ENCODE measurements around the gene MAEA. TPM values are rescaled to one million over a fixed set of nuclear protein-coding genes. Genes with fewer than 3 reads are reported as not detected.

The MAEA gene
- total and polyA plus RNA-seq, 10 of the 15 experiments (the other 5 are each of a cell fraction or from before 2014, with no cell fraction given) = 3.6 to 67.1 (median 54.6) TPM

GRCh38 chr4:1358421-1359143 is 68.9 kb downstream of the MAEA start (continued):
- TF ChIP-seq ATF2 (IDR thresholded peaks at IDR 0.05; ENCODE audit: low read length) (no peak), ZNF24 (IDR thresholded peaks at IDR 0.05) (no peak), JUND (IDR thresholded peaks at IDR 0.05; ENCODE audit: low read depth, low read length) (no peak), NRF1 (conservative IDR thresholded peaks at IDR 0.05; ENCODE audit: low read depth, low read length) (no peak), TCF7 (IDR thresholded peaks at IDR 0.05; ENCODE audit: borderline replicate concordance) (no peak), CBX3 (IDR thresholded peaks at IDR 0.05; ENCODE audit: borderline replicate concordance, low read depth) (no peak), DPF2 (IDR thresholded peaks at IDR 0.05) (no peak)

GRCh38 chr4:1359144-1359501 is 69.4 kb downstream of the MAEA start:
- POLR2A ChIA-PET = no interaction called here
- Histone ChIP-seq H2AFZ (ENCODE audit: control insufficient read depth, low read depth, low read length) (no peak overlapping the region), H3K36me3 (ENCODE audit: control insufficient read depth in 2 of 2, insufficient read depth in 2 of 2, low read length in 1 of 2) (peaks cover 0 to 3% of the 10 kb centered on the region in 2 experiments; a peak in 3 of 4 replicates), H3K4me3 (no peak overlapping the region), H3K4me1 (ENCODE audit: control insufficient read depth, insufficient read depth, low read length) (no peaks in the 10 kb centered on the region), H3K27me3 (replicated peaks in 1 of 2; ENCODE audit: control insufficient read depth in 2 of 2, insufficient read depth in 2 of 2, low read length in 1 of 2) (no peaks in the 10 kb centered on the region), H3K9ac (ENCODE audit: control insufficient read depth, insufficient read depth, low read length) (no peak overlapping the region), H3K27ac (ENCODE audit: control insufficient read depth, insufficient read depth) (no peak overlapping the region), H3K4me2 (ENCODE audit: control insufficient read depth, insufficient read depth) (no peak overlapping the region), H3K79me2 (ENCODE audit: control insufficient read depth, insufficient read depth, low read length) (no peaks in the 10 kb centered on the region), H3K9me3 (replicated peaks; ENCODE audit: control insufficient read depth, insufficient read depth, low read length) (no peaks in the 10 kb centered on the region), H4K20me1 (ENCODE audit: control insufficient read depth, insufficient read depth) (no peaks in the 10 kb centered on the region)
- RAD21 ChIA-PET (ENCODE audit: unreplicated experiment) = no interaction called here
- TF ChIP-seq ZNF622 (IDR thresholded peaks at IDR 0.05) (no peak), FOS (IDR thresholded peaks at IDR 0.05; ENCODE audit: borderline replicate concordance, extremely low read depth, insufficient read length) (no peak), NFYB (IDR thresholded peaks at IDR 0.05; ENCODE audit: insufficient read depth, low read depth, low read length) (no peak), POLR2AphosphoS2 (IDR thresholded peaks at IDR 0.05; ENCODE audit: low read depth, low read length) (no peak), POLR2AphosphoS5 (IDR thresholded peaks at IDR 0.05; ENCODE audit: low read length) (no peak), YBX1 (IDR thresholded peaks at IDR 0.05) (no peak), EGR1 (IDR thresholded peaks at IDR 0.05; ENCODE audit: borderline replicate concordance in 1 of 2, low read depth in 2 of 2, low read length in 2 of 2) (no peak), ZBED1 (IDR thresholded peaks at IDR 0.05; ENCODE audit: borderline replicate concordance) (no peak), EED (IDR thresholded peaks at IDR 0.05; ENCODE audit: low read depth) (no peak), ELK1 (IDR thresholded peaks at IDR 0.05; ENCODE audit: low read depth, low read length) (no peak), CHD1 (IDR thresholded peaks at IDR 0.05; ENCODE audit: low read depth, low read length) (no peak), NKRF (conservative IDR thresholded peaks at IDR 0.05) (no peak), CHD4 (IDR thresholded peaks at IDR 0.05) (no peak), ZSCAN29 (IDR thresholded peaks at IDR 0.05) (no peak)
- WGBS (ENCODE audit: insufficient coverage, insufficient replicate concordance, low lambda C conversion rate, missing lambda C conversion rate) = 90% methylated on average over 14 of the region's 14 CpGs
- FAIRE-seq (no peak), ATAC-seq (no peak), DNase-seq (ENCODE audit: low read depth, low spot score) (no peak)
- CTCF ChIA-PET = no interaction called here
- no TSS peak for BruUV-seq (replicated peaks)
- SMC1A ChIA-PET (ENCODE audit: uncharacterized antibody, unreplicated experiment) = no interaction called here
- intact Hi-C loops (cut with micrococcal nuclease; ENCODE audit: unreplicated experiment) = no loop called here
- in situ Hi-C loops (cut with MboI) = no loop called here

Data from GM12878 (cell line).